Muscle layer of duodenum (tissue), 2 donors: ENCODE measurements around the gene SLBP.
"Not testable (repeated sequence)": the region's sequence is repeated elsewhere in the genome, so short reads cannot be mapped to it uniquely, and the experiment has no call there.

Experiments
- H3K27ac ChIP-seq: one replicate; pipeline ENCODE4 v1.7.0; 2013; ENCODE audit warnings: mild to moderate bottlenecking, low read length
- H3K27me3 ChIP-seq: one replicate; pipeline ENCODE4 v1.7.0; 2013; ENCODE audit warnings: low read depth, mild to moderate bottlenecking, control low read depth, low read length
- H3K36me3 ChIP-seq, 2 donors: one replicate each; pipeline ENCODE4 v1.7.0; 2013; ENCODE audit warnings: low read length in 2 of 2, control low read depth in 1 of 2, mild to moderate bottlenecking in 1 of 2; ENCODE audit not compliant: insufficient read depth in 2 of 2, control insufficient read depth in 1 of 2
- H3K4me1 ChIP-seq, 2 donors: one replicate each; pipeline ENCODE4 v1.7.0; 2013; ENCODE audit warnings: low read length in 2 of 2, mild to moderate bottlenecking in 2 of 2, control low read depth in 1 of 2, moderate library complexity in 1 of 2; ENCODE audit not compliant: insufficient read depth in 2 of 2, control insufficient read depth in 1 of 2
- H3K4me3 ChIP-seq, 2 donors: one replicate each; pipeline ENCODE4 v1.7.0; 2013; ENCODE audit warnings: low read length in 2 of 2, low read depth in 1 of 2, mild to moderate bottlenecking in 1 of 2
- H3K9me3 ChIP-seq, 2 donors: one replicate each; pipeline ENCODE4 v1.7.0; 2013; ENCODE audit warnings: low read length in 2 of 2, control low read depth in 1 of 2, mild to moderate bottlenecking in 1 of 2; ENCODE audit not compliant: control insufficient read depth in 1 of 2
- donor health status: healthy.

Gene SLBP

GRCh38 chr4:1715002-1715758 is 3.1 kb upstream of the SLBP start:
- Histone ChIP-seq H3K9me3 (no peaks in the 10 kb centered on the region), H3K36me3 (peaks cover 0 to 19% of the 10 kb centered on the region in 2 donors), H3K4me1 (peaks cover 9 to 42% of the 10 kb centered on the region in 2 donors), H3K27me3 (no peaks in the 10 kb centered on the region), H3K4me3 (no peak overlapping the region), H3K27ac (no peak overlapping the region)

GRCh38 chr4:1714303-1715001 is 2.3 kb upstream of the SLBP start:
- no peak overlapping the region for H3K4me3 ChIP-seq
- no peak overlapping the region for H3K27ac ChIP-seq
- no peaks in the 10 kb centered on the region for H3K9me3 ChIP-seq
- peaks cover 0 to 19% of the 10 kb centered on the region in 2 donors for H3K36me3 ChIP-seq
- no peaks in the 10 kb centered on the region for H3K27me3 ChIP-seq
- H3K4me1 ChIP-seq: peaks cover 9 to 36% of the 10 kb centered on the region in 2 donors

GRCh38 chr4:1713003-1713851 is 1.1 kb upstream of the SLBP start:
- no peaks in the 10 kb centered on the region for H3K27me3 ChIP-seq
- H3K4me3 ChIP-seq: peak overlapping the region; percentile 81 to 89
- H3K27ac ChIP-seq: peak overlapping the region; percentile 72
- H3K36me3 ChIP-seq: peaks cover 0 to 17% of the 10 kb centered on the region in 2 donors
- H3K9me3 ChIP-seq: no peaks in the 10 kb centered on the region
- peaks cover 9 to 25% of the 10 kb centered on the region in 2 donors for H3K4me1 ChIP-seq

GRCh38 chr4:1711571-1712215 is 426 bp downstream of the SLBP start:
- Histone ChIP-seq H3K27ac (peak overlapping the region; percentile 80), H3K9me3 (no peaks in the 10 kb centered on the region), H3K4me3 (peak overlapping the region; percentile 81 to 89), H3K27me3 (no peaks in the 10 kb centered on the region), H3K36me3 (peaks cover 0 to 1% of the 10 kb centered on the region in 2 donors), H3K4me1 (peaks cover 9 to 23% of the 10 kb centered on the region in 2 donors)

DNA sequence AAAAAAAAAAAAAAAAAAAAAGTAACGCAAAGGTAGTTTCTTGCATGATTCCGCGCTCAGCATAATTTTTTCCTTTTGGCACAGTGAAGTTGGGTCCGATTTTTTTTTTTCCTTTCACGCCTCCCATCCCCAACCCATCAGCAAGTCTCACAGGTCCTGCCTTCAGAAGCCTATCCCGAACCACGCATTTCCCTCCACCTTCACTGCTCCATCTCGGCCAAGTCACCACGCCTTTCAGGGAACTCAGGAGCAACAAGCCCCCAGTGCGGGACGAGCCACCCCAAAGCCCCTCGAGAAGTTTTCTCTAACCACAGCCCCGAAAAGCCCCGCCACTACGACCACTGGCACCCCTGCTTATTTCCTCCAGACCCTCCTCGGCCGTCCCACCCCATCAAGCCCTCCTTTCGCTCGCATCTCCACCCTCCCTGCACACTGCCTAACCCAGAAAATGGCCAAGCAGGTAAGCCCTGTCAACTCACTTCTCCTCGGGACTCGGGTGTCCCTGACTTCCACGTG is 1.0 kb downstream of the SLBP start:
- H3K4me3 ChIP-seq: peak overlapping the region; percentile 81 to 89
- no peaks in the 10 kb centered on the region for H3K36me3 ChIP-seq
- H3K9me3 ChIP-seq: no peaks in the 10 kb centered on the region
- H3K27me3 ChIP-seq: no peaks in the 10 kb centered on the region
- peaks cover 9 to 23% of the 10 kb centered on the region in 2 donors for H3K4me1 ChIP-seq
- H3K27ac ChIP-seq: peak overlapping the region; percentile 80

- peaks cover 0 to 7% of the 10 kb centered on the region in 2 donors for H3K36me3 ChIP-seq
- no peak overlapping the region for H3K4me3 ChIP-seq
- H3K27me3 ChIP-seq: no peaks in the 10 kb centered on the region
- peaks cover 9 to 20% of the 10 kb centered on the region in 2 donors for H3K4me1 ChIP-seq
- no peak overlapping the region for H3K27ac ChIP-seq
- H3K9me3 ChIP-seq: no peaks in the 10 kb centered on the region
Observed at GRCh38 chr4:1708581-1708980, 3.5 kb downstream of the SLBP start.

DNA sequence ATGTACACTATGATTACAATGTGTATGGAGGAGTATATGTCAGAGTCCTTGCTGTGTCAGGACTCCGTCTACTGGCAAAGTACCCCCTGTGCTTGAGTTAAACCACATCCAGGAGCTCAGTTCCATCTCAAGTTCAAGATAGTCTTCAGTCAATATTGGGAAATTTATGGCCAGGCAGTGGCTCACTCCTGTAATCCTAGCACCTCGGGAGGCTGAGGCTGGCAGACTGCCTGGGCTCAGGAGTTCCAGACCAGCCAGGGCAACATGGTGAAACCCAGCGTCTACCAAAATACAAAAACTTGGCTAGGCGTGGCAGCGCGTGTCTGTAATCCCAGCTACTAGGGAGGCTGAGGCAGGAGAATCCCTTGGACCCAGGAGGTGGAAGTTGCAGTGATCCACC is 5.8 kb downstream of the SLBP start:
- Histone ChIP-seq H3K36me3 (peaks cover 11 to 12% of the 10 kb centered on the region in 2 donors), H3K4me1 (peaks cover 4 to 13% of the 10 kb centered on the region in 2 donors), H3K4me3 (no peak overlapping the region), H3K9me3 (no peaks in the 10 kb centered on the region), H3K27ac (no peak overlapping the region), H3K27me3 (no peaks in the 10 kb centered on the region)

DNA sequence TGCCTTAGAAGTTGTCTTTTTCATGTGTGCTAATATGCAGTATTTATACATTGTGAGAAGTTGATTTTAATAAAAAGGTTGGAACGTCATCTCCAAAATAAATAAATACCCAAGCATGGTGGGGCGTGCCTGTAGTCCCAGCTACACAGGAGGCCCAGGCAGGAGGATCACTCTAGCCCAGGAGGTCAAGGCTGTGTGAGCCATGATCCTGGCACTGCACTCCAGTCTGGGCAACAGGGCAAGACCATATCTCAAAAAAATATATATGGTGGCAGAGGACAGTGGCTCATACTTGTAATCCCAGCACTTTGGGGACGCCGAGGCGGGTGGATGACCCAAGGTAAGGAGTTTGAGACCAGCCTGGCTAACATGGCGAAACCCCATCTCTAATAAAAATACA is 6.4 kb downstream of the SLBP start:
- Histone ChIP-seq H3K27me3 (no peaks in the 10 kb centered on the region), H3K4me3 (no peak overlapping the region), H3K4me1 (peaks cover 0 to 7% of the 10 kb centered on the region in 2 donors), H3K9me3 (no peaks in the 10 kb centered on the region), H3K27ac (no peak overlapping the region), H3K36me3 (peaks cover 11 to 12% of the 10 kb centered on the region in 2 donors)

DNA sequence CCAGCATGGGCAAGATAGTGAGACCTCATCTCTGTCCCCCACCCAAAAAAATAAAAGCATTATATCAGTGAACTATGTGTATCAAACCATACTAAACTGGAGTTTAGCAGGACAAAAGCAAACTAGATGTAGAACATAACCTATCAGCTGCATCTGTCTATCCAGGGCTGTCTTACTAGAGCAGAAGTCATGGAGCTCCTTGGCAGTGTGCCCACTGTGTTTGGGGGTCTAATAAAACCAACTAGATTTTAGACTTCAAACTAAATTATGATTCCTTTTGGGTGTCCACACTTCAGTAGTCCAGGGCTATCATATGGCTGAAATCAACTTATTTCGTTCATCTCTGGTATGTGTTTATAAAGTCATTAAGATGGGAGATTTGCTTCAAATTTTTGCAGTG is 8.3 kb downstream of the SLBP start:
- Histone ChIP-seq H3K9me3 (no peaks in the 10 kb centered on the region), H3K4me3 (no peak overlapping the region), H3K36me3 (peaks cover 20% of the 10 kb centered on the region in 2 donors), H3K27me3 (no peaks in the 10 kb centered on the region), H3K4me1 (no peaks in the 10 kb centered on the region), H3K27ac (no peak overlapping the region)

GRCh38 chr4:1701671-1702070 is 10.4 kb downstream of the SLBP start:
- peaks cover 21 to 32% of the 10 kb centered on the region in 2 donors for H3K36me3 ChIP-seq
- not testable (repeated sequence) for H3K27me3 ChIP-seq, H3K9me3 ChIP-seq, H3K4me1 ChIP-seq, H3K27ac ChIP-seq, H3K4me3 ChIP-seq
